ENCODE measurements around the gene MTHFR.

The MTHFR gene

DNA sequence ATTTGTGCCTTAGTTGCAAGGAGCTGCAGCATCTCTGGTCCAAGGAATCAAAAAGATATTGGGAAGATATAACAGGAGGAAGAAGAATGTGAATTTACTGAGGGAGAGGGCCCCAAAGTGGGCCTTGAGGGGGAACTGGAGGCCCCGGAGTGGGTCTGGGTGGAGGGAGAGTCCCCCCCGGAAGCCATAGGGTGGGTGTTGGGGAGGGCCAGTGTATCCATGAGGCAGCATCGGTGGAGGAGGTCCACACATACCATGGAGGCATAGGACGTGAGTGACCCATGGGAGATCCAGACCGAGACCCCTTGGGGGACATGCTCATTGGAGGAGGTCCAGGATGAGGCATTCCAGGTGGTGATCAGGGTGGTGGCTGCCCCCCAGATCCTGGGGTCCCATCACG is 44.5 kb downstream of the MTHFR start:
- no peak for ATAC-seq
- TF ChIP-seq ZNF70 (CRISPR knock-in tag; IDR thresholded peaks at IDR 0.05) (no peak), ZNF565 (CRISPR knock-in tag; conservative IDR thresholded peaks at IDR 0.05; ENCODE audit: low read depth) (no peak), ESRRG (CRISPR knock-in tag; IDR thresholded peaks at IDR 0.05) (no peak), ARNTL (CRISPR knock-in tag; IDR thresholded peaks at IDR 0.05; ENCODE audit: borderline replicate concordance, low read depth) (no peak), GLIS3 (CRISPR knock-in tag; IDR thresholded peaks at IDR 0.05) (no peak)
- TF ChIP-seq, protein P1, sequence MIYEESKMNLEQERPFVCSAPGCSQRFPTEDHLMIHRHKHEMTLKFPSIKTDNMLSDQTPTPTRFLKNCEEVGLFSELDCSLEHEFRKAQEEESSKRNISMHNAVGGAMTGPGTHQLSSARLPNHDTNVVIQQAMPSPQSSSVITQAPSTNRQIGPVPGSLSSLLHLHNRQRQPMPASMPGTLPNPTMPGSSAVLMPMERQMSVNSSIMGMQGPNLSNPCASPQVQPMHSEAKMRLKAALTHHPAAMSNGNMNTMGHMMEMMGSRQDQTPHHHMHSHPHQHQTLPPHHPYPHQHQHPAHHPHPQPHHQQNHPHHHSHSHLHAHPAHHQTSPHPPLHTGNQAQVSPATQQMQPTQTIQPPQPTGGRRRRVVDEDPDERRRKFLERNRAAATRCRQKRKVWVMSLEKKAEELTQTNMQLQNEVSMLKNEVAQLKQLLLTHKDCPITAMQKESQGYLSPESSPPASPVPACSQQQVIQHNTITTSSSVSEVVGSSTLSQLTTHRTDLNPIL (CRISPR knock-in tag; IDR thresholded peaks at IDR 0.05; ENCODE audit: low read depth) = no peak

DNA sequence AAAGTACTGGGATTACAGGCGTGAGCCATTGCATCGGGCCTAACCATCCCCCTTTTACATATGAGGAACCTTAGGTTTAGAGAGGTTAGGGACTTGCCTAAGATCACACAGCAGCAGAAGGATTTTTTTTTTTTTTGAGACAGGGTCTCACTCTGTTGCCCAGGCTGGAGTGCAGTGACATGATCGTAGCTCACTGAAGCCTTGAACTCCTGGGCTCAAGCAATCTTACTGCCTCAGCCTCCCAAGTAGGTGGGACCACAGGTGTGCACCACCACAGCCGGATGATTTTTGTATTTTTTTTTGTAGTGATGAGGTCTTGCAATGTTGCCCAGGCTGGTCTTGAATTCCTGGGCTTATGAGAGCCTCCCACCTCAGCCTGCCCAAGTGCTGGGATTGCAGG is 46.0 kb downstream of the MTHFR start:
- TF ChIP-seq, protein P2, sequence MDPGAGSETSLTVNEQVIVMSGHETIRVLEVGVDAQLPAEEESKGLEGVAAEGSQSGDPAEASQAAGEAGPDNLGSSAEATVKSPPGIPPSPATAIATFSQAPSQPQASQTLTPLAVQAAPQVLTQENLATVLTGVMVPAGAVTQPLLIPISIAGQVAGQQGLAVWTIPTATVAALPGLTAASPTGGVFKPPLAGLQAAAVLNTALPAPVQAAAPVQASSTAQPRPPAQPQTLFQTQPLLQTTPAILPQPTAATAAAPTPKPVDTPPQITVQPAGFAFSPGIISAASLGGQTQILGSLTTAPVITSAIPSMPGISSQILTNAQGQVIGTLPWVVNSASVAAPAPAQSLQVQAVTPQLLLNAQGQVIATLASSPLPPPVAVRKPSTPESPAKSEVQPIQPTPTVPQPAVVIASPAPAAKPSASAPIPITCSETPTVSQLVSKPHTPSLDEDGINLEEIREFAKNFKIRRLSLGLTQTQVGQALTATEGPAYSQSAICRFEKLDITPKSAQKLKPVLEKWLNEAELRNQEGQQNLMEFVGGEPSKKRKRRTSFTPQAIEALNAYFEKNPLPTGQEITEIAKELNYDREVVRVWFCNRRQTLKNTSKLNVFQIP (CRISPR knock-in tag; IDR thresholded peaks at IDR 0.05; ENCODE audit: borderline replicate concordance, low read depth) = no peak
- TF ChIP-seq TOX (CRISPR knock-in tag; IDR thresholded peaks at IDR 0.05; ENCODE audit: borderline replicate concordance) (no peak), ZNF8 (CRISPR knock-in tag; IDR thresholded peaks at IDR 0.05) (no peak), ZFP3 (CRISPR knock-in tag; IDR thresholded peaks at IDR 0.05) (no peak), ESRRG (CRISPR knock-in tag; IDR thresholded peaks at IDR 0.05) (no peak), ZFP30 (CRISPR knock-in tag; IDR thresholded peaks at IDR 0.05) (no peak), SNAI2 (CRISPR knock-in tag; IDR thresholded peaks at IDR 0.05) (no peak), GLIS3 (CRISPR knock-in tag; IDR thresholded peaks at IDR 0.05) (no peak), ZNF565 (CRISPR knock-in tag; conservative IDR thresholded peaks at IDR 0.05; ENCODE audit: low read depth) (no peak), RARB (CRISPR knock-in tag; IDR thresholded peaks at IDR 0.05) (no peak)
- TF ChIP-seq, protein P3, sequence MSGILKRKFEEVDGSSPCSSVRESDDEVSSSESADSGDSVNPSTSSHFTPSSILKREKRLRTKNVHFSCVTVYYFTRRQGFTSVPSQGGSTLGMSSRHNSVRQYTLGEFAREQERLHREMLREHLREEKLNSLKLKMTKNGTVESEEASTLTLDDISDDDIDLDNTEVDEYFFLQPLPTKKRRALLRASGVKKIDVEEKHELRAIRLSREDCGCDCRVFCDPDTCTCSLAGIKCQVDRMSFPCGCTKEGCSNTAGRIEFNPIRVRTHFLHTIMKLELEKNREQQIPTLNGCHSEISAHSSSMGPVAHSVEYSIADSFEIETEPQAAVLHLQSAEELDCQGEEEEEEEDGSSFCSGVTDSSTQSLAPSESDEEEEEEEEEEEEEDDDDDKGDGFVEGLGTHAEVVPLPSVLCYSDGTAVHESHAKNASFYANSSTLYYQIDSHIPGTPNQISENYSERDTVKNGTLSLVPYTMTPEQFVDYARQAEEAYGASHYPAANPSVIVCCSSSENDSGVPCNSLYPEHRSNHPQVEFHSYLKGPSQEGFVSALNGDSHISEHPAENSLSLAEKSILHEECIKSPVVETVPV (CRISPR knock-in tag; IDR thresholded peaks at IDR 0.05) = no peak
- TF ChIP-seq, protein P1 (CRISPR knock-in tag; IDR thresholded peaks at IDR 0.05; ENCODE audit: low read depth) = no peak
- TF ChIP-seq, protein P4, sequence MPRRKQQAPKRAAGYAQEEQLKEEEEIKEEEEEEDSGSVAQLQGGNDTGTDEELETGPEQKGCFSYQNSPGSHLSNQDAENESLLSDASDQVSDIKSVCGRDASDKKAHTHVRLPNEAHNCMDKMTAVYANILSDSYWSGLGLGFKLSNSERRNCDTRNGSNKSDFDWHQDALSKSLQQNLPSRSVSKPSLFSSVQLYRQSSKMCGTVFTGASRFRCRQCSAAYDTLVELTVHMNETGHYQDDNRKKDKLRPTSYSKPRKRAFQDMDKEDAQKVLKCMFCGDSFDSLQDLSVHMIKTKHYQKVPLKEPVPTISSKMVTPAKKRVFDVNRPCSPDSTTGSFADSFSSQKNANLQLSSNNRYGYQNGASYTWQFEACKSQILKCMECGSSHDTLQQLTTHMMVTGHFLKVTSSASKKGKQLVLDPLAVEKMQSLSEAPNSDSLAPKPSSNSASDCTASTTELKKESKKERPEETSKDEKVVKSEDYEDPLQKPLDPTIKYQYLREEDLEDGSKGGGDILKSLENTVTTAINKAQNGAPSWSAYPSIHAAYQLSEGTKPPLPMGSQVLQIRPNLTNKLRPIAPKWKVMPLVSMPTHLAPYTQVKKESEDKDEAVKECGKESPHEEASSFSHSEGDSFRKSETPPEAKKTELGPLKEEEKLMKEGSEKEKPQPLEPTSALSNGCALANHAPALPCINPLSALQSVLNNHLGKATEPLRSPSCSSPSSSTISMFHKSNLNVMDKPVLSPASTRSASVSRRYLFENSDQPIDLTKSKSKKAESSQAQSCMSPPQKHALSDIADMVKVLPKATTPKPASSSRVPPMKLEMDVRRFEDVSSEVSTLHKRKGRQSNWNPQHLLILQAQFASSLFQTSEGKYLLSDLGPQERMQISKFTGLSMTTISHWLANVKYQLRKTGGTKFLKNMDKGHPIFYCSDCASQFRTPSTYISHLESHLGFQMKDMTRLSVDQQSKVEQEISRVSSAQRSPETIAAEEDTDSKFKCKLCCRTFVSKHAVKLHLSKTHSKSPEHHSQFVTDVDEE (CRISPR knock-in tag; IDR thresholded peaks at IDR 0.05) = no peak
- no peak for ATAC-seq

DNA sequence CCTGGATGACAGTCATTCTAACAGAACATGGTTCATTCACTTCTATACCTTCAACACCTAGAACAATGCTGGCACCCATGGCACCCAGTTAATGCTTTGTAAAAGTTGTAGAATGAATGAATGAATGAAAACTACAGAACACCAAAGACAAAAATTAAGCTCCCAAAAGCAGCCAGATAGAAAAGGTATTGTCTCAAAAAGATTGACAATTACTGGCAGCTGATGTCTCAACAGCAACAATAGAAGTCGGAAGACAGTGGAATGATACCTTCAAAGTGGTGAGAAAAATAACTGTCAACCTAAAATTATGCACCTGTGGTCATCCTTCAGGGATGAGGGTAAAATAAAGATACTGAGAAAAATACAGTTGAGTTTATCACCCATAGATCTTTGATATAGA is 48.7 kb downstream of the MTHFR start:
- TF ChIP-seq ESRRG (CRISPR knock-in tag; IDR thresholded peaks at IDR 0.05) (no peak), GLIS3 (CRISPR knock-in tag; IDR thresholded peaks at IDR 0.05) (no peak), BACH2 (CRISPR knock-in tag; IDR thresholded peaks at IDR 0.05; ENCODE audit: borderline replicate concordance) (no peak), SNAI2 (CRISPR knock-in tag; IDR thresholded peaks at IDR 0.05) (no peak), CSDC2 (CRISPR knock-in tag; IDR thresholded peaks at IDR 0.05) (no peak), ZNF8 (CRISPR knock-in tag; IDR thresholded peaks at IDR 0.05) (no peak)
- TF ChIP-seq, protein P1 (CRISPR knock-in tag; IDR thresholded peaks at IDR 0.05; ENCODE audit: low read depth) = no peak
- TF ChIP-seq, protein P5, sequence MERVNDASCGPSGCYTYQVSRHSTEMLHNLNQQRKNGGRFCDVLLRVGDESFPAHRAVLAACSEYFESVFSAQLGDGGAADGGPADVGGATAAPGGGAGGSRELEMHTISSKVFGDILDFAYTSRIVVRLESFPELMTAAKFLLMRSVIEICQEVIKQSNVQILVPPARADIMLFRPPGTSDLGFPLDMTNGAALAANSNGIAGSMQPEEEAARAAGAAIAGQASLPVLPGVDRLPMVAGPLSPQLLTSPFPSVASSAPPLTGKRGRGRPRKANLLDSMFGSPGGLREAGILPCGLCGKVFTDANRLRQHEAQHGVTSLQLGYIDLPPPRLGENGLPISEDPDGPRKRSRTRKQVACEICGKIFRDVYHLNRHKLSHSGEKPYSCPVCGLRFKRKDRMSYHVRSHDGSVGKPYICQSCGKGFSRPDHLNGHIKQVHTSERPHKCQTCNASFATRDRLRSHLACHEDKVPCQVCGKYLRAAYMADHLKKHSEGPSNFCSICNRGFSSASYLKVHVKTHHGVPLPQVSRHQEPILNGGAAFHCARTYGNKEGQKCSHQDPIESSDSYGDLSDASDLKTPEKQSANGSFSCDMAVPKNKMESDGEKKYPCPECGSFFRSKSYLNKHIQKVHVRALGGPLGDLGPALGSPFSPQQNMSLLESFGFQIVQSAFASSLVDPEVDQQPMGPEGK (CRISPR knock-in tag; IDR thresholded peaks at IDR 0.05; ENCODE audit: borderline replicate concordance) = no peak
- TF ChIP-seq, protein P2 (CRISPR knock-in tag; IDR thresholded peaks at IDR 0.05; ENCODE audit: borderline replicate concordance, low read depth) = no peak

More for the DNA sequence above, 48.7 kb downstream of the MTHFR start:
- ATAC-seq = no peak
